H1 (cell line): Measurements from ENCODE around the gene COMT. TPM values are rescaled to one million over a fixed set of nuclear protein-coding genes. Genes with fewer than 3 reads are reported as not detected.

ENCODE experiments used
- CTCF ChIA-PET: fragments of 300-600 bp; sonication (Branson Sonifier 250); formaldehyde crosslinking; loops from one replicate; lab custom pipeline; 2021; ENCODE audit not compliant: partially characterized antibody; lab: Charles Lee
- POLR2A ChIA-PET: fragments of 300-600 bp; sonication (Branson Sonifier 250); formaldehyde crosslinking; loops from one replicate; lab custom pipeline; 2021; ENCODE audit warnings: inconsistent platforms; ENCODE audit not compliant: partially characterized antibody; lab: Charles Lee
- DNase-seq, 2 experiments: peaks; one replicate each; pipeline versions ENCODE4 v3.0.0 to v3.0.0-alpha.2; 2010 to 2022; ENCODE audit warnings: low spot score in 2 of 2, low read depth in 1 of 2, mixed read lengths in 1 of 2
- FAIRE-seq: peaks from 2 replicates; lab custom pipeline; 2011; peaks lifted over from hg19 to GRCh38; lab: Jason Lieb, UNC
- H2AFZ ChIP-seq: 2 replicates; pipeline ENCODE4 v1.8.1; 2012; ENCODE audit warnings: low read length, inconsistent platforms
- H2AK5ac ChIP-seq: 2 replicates; pipeline ENCODE4 v1.6.1; 2013; ENCODE audit warnings: low read depth, low read length
- H2BK120ac ChIP-seq: replicated peaks from 2 replicates; pipeline ENCODE3; 2013; ENCODE audit warnings: low read depth, low read length, inconsistent platforms
- H2BK12ac ChIP-seq: 2 replicates; pipeline ENCODE4 v1.6.1; 2013; ENCODE audit warnings: low read depth, low read length
- H2BK15ac ChIP-seq: 2 replicates; pipeline ENCODE4 v1.6.1; 2013; ENCODE audit warnings: low read length
- H2BK20ac ChIP-seq: 2 replicates; pipeline ENCODE4 v1.6.1; 2013; ENCODE audit warnings: low read length
- H2BK5ac ChIP-seq: 2 replicates; pipeline ENCODE4 v1.6.1; 2013; ENCODE audit warnings: low read depth, low read length
- H3K14ac ChIP-seq: 2 replicates; pipeline ENCODE4 v1.6.1; 2013; ENCODE audit warnings: inconsistent platforms; ENCODE audit not compliant: insufficient read length
- H3K18ac ChIP-seq: 2 replicates; pipeline ENCODE4 v1.6.1; 2013; ENCODE audit warnings: low read length; ENCODE audit errors: extremely low read depth
- H3K23ac ChIP-seq: 2 replicates; pipeline ENCODE4 v1.6.1; 2013; ENCODE audit warnings: inconsistent platforms; ENCODE audit not compliant: insufficient read length
- H3K23me2 ChIP-seq: 2 replicates; pipeline ENCODE4 v1.6.1; 2013; ENCODE audit warnings: low read depth, low read length
- H3K27ac ChIP-seq: 2 replicates; pipeline ENCODE4 v1.6.1; 2011; ENCODE audit warnings: low read depth, low read length, inconsistent platforms
- H3K27me3 ChIP-seq, 4 experiments: replicated peaks in 1 of 4; 1 replicate in 1 of 4; 2 replicates in 3 of 4; pipeline versions ENCODE4 v1.6.1 to v1.8.1; 2011 to 2013; ENCODE audit warnings: low read length in 3 of 4, mild to moderate bottlenecking in 3 of 4, inconsistent platforms in 2 of 4, mixed read lengths in 2 of 4, moderate library complexity in 1 of 4; ENCODE audit not compliant: control insufficient read depth in 3 of 4, insufficient read depth in 3 of 4; ENCODE audit errors: extremely low read depth in 1 of 4
- H3K36me3 ChIP-seq, 4 experiments: 2 replicates each; pipeline versions ENCODE4 v1.6.1 to v1.8.1; 2011 to 2013; ENCODE audit warnings: mild to moderate bottlenecking in 4 of 4, low read length in 3 of 4, moderate library complexity in 2 of 4, control low read depth in 1 of 4, inconsistent platforms in 1 of 4; ENCODE audit not compliant: insufficient read depth in 4 of 4, control insufficient read depth in 2 of 4
- H3K4ac ChIP-seq: replicated peaks from 2 replicates; pipeline ENCODE3; 2013; ENCODE audit warnings: low read length, low read depth, mixed read lengths, inconsistent platforms; ENCODE audit not compliant: insufficient read length
- H3K4me1 ChIP-seq, 4 experiments: replicated peaks in 1 of 4; 1 replicate in 1 of 4; 2 replicates in 3 of 4; pipeline versions ENCODE4 v1.6.1 to v1.8.1; 2011 to 2013; ENCODE audit warnings: low read length in 3 of 4, inconsistent platforms in 2 of 4, mixed read lengths in 1 of 4; ENCODE audit not compliant: insufficient read depth in 4 of 4, control insufficient read depth in 3 of 4
- H3K4me2 ChIP-seq, 2 experiments: 2 replicates each; pipeline versions ENCODE4 v1.6.1 to v1.8.1; 2011 to 2013; ENCODE audit warnings: low read depth in 2 of 2, low read length in 2 of 2, control low read depth in 1 of 2, inconsistent platforms in 1 of 2, mild to moderate bottlenecking in 1 of 2; ENCODE audit not compliant: insufficient read depth in 1 of 2
- H3K4me3 ChIP-seq, 4 experiments: fragments of 200-600, 300-600 bp in 1 of 4; sonication (generic), shearing (Covaris generic), sonication (Bioruptor Twin) in 1 of 4; 2 replicates each; pipeline versions ENCODE4 v1.5.1 to v1.8.1; 2011 to 2016; ENCODE audit warnings: low read length in 4 of 4, low read depth in 3 of 4, control low read depth in 2 of 4, inconsistent platforms in 2 of 4, mild to moderate bottlenecking in 2 of 4, mixed read lengths in 1 of 4, moderate library complexity in 1 of 4; ENCODE audit not compliant: insufficient read depth in 2 of 4; ENCODE audit errors: extremely low read depth in 1 of 4
- H3K56ac ChIP-seq: replicated peaks from 2 replicates; pipeline ENCODE3; 2013; ENCODE audit warnings: low read depth, mild to moderate bottlenecking, mixed read lengths, low read length, inconsistent platforms; ENCODE audit not compliant: insufficient read length
- H3K79me1 ChIP-seq: 2 replicates; pipeline ENCODE4 v1.6.1; 2013; ENCODE audit warnings: low read depth, low read length, control low read depth
- H3K79me2 ChIP-seq, 2 experiments: 2 replicates each; pipeline versions ENCODE4 v1.6.1 to v1.8.1; 2012 to 2013; ENCODE audit warnings: low read length in 2 of 2, mild to moderate bottlenecking in 2 of 2, inconsistent platforms in 1 of 2; ENCODE audit not compliant: insufficient read depth in 2 of 2, control insufficient read depth in 1 of 2
- H3K9ac ChIP-seq, 4 experiments: replicated peaks in 1 of 4; 1 replicate in 1 of 4; 2 replicates in 3 of 4; pipeline versions ENCODE4 v1.6.1 to v1.8.1; 2011 to 2013; ENCODE audit warnings: low read depth in 3 of 4, low read length in 3 of 4, control low read depth in 2 of 4, mild to moderate bottlenecking in 2 of 4, moderate library complexity in 2 of 4, inconsistent platforms in 1 of 4; ENCODE audit errors: extremely low read depth in 1 of 4
- H3K9me3 ChIP-seq, 2 experiments: 2 replicates each; pipeline versions ENCODE4 v1.6.1 to v1.8.1; 2012 to 2013; ENCODE audit warnings: mild to moderate bottlenecking in 2 of 2, moderate library complexity in 2 of 2, control low read depth in 1 of 2, inconsistent platforms in 1 of 2, low read depth in 1 of 2, low read length in 1 of 2, mixed read lengths in 1 of 2; ENCODE audit not compliant: insufficient read depth in 2 of 2
- H4K20me1 ChIP-seq, 2 experiments: replicated peaks in 1 of 2; 2 replicates each; pipeline versions ENCODE3 to v1.8.1; 2011 to 2013; ENCODE audit warnings: inconsistent platforms in 2 of 2, low read length in 2 of 2, mild to moderate bottlenecking in 1 of 2; ENCODE audit not compliant: insufficient read depth in 2 of 2, control insufficient read depth in 1 of 2
- H4K5ac ChIP-seq: 2 replicates; pipeline ENCODE4 v1.6.1; 2013; ENCODE audit warnings: low read length, low read depth, mixed read lengths, inconsistent platforms; ENCODE audit not compliant: insufficient read length
- H4K8ac ChIP-seq: 2 replicates; pipeline ENCODE4 v1.8.0; 2013; ENCODE audit warnings: mild to moderate bottlenecking, moderate library complexity, low read length, inconsistent platforms; ENCODE audit not compliant: insufficient read depth; ENCODE audit errors: extremely low read depth
- H4K91ac ChIP-seq: replicated peaks from 2 replicates; pipeline ENCODE3; 2013; ENCODE audit warnings: low read length, mixed read lengths, inconsistent platforms; ENCODE audit not compliant: insufficient read length
- E2F6 ChIP-seq: IDR thresholded peaks from 2 replicates; pipeline ENCODE4 v1.6.1; 2012; ENCODE audit warnings: inconsistent platforms
- TCF12 ChIP-seq: IDR thresholded peaks from 2 replicates; pipeline ENCODE4 v1.6.1; 2011; ENCODE audit warnings: low read depth, mild to moderate bottlenecking, low read length
- YY1 ChIP-seq: IDR thresholded peaks from 2 replicates; pipeline ENCODE4 v1.6.1; 2011; ENCODE audit warnings: low read depth, mild to moderate bottlenecking, low read length
- WGBS, 2 experiments: shearing (Covaris generic) in 1 of 2; methylation state at CpG; one replicate each; pipeline versions ENCODE4 v1.1.6 to v1.1.7; 2013 to 2015; ENCODE audit warnings: low lambda C conversion rate in 2 of 2, mixed read lengths in 2 of 2, inconsistent platforms in 1 of 2, low coverage in 1 of 2, missing lambda C conversion rate in 1 of 2; ENCODE audit not compliant: insufficient replicate concordance in 2 of 2, insufficient coverage in 1 of 2, insufficient read length in 1 of 2; ENCODE audit errors: extremely low coverage in 1 of 2, missing lambda C conversion rate in 1 of 2; 5-methylcytosine and 5-hydroxymethylcytosine counted together
- polyA plus RNA-seq, 7 experiments: library from polyadenylated mRNA; depleted of rRNA in 3 of 7; stranded (reverse) in 5 of 7; unstranded in 2 of 7; fragments of >200 nt in 5 of 7; fragments of 200-250 nt in 2 of 7; gene quantifications; 1 replicate in 5 of 7; 2 replicates in 1 of 7; 4 replicates in 1 of 7; pipeline versions ENCODE4 v1.2.1 to v1.2.3, GENCODE V29; 2011 to 2013; ENCODE audit warnings: missing spikeins in 2 of 7, mixed read lengths in 2 of 7
- total RNA-seq: library from RNA; stranded (reverse); fragmentation: NEBNext Ultra II Directional; extraction: Animal tissue kit (Norgen Biotek cat#: 25700); gene quantifications from 2 replicates; pipeline ENCODE4 v1.2.1, GENCODE V29; 2021
- TF ChIP-seq, protein P1 (sequence below): IDR thresholded peaks from 2 replicates; pipeline ENCODE4 v1.6.1; 2012; ENCODE audit warnings: inconsistent platforms

COMT gene
- total and polyA plus RNA-seq, 2 of the 8 experiments (the other 6 are each of a cell fraction or from before 2014, with no cell fraction given): 15.2 to 33.7 TPM

GRCh38 chr22:19990188-19990587 lies 48.6 kb downstream of the COMT start:
- H4K5ac ChIP-seq: no peak overlapping the region
- no peak overlapping the region for H2BK15ac ChIP-seq
- H3K18ac ChIP-seq: no peak overlapping the region
- H3K4me1 ChIP-seq: peaks cover 0 to 17% (median 11%) of the 10 kb centered on the region in 4 experiments; a peak in 5 of 7 replicates
- H2BK5ac ChIP-seq: no peak overlapping the region
- H2BK12ac ChIP-seq: no peak overlapping the region
- H2AFZ ChIP-seq: no peak overlapping the region
- FAIRE-seq (no peak), DNase-seq (no peak)
- TF ChIP-seq, protein P1, sequence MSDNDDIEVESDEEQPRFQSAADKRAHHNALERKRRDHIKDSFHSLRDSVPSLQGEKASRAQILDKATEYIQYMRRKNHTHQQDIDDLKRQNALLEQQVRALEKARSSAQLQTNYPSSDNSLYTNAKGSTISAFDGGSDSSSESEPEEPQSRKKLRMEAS: no peak
- no peak for TF ChIP-seq E2F6
- no peak for TF ChIP-seq TCF12
- TF ChIP-seq YY1: no peak
- POLR2A ChIA-PET: interaction anchor here (0.6 to 1.5 kb wide), 2 partner anchors 37 to 55 kb away, joined by 3 to 4 read pairs; no protein-coding TSS in a partner anchor
- 76% methylated on average over 2 of the region's 2 CpGs; no CpG with 5 or more reads in 1 of the 2 experiments for WGBS, 2 experiments
- no peak overlapping the region for H3K14ac ChIP-seq
- CTCF ChIA-PET: interaction anchor here (1.0 to 5.8 kb wide), 2 partner anchors 12 to 24 kb away, joined by 3 to 50 read pairs; no protein-coding TSS in a partner anchor
- H3K23ac ChIP-seq: no peak overlapping the region
- H3K79me2 ChIP-seq: peaks cover 0 to 8% of the 10 kb centered on the region in 2 experiments; a peak in 1 of 4 replicates
- H3K27me3 ChIP-seq: no peaks in the 10 kb centered on the region
- peaks cover 9 to 10% of the 10 kb centered on the region in 2 experiments for H4K20me1 ChIP-seq
- H3K23me2 ChIP-seq: peaks cover 10% of the 10 kb centered on the region; the same call in 1 of the 2 replicates
- no peak overlapping the region for H3K27ac ChIP-seq
- H2BK120ac ChIP-seq: no peak overlapping the region
- H3K36me3 ChIP-seq: no peaks in the 10 kb centered on the region
- H2BK20ac ChIP-seq: no peak overlapping the region
- no peak overlapping the region for H3K4me2 ChIP-seq
- no peak overlapping the region for H3K4ac ChIP-seq
- peaks cover 8% of the 10 kb centered on the region for H3K79me1 ChIP-seq
- H3K56ac ChIP-seq: no peak overlapping the region
- no peak overlapping the region for H4K8ac ChIP-seq
- H3K4me3 ChIP-seq: no peak overlapping the region
- no peak overlapping the region for H4K91ac ChIP-seq
- H3K9me3 ChIP-seq: no peaks in the 10 kb centered on the region
- H3K9ac ChIP-seq: no peak overlapping the region
- H2AK5ac ChIP-seq: no peak overlapping the region
